Caco-2 (cell line): ENCODE results near the gene TMPRSS11F. TPM values are rescaled to one million over a fixed set of nuclear protein-coding genes. Genes with fewer than 3 reads are reported as not detected.

ENCODE experiments used
- BruUV-seq: library from RNA; stranded (reverse); fragments of 400-500 nt; replicated peaks from 2 replicates; lab custom pipeline; 2021; lab: Mats Ljungman, UMichigan
- CTCF ChIA-PET: fragments of 300-600 bp; sonication (Branson Sonifier 250); formaldehyde crosslinking; loops from one replicate; lab custom pipeline; 2022; ENCODE audit warnings: antibody characterized with exemption; lab: Charles Lee
- POLR2A ChIA-PET: fragments of 300-600 bp; sonication (Branson Sonifier 250); formaldehyde crosslinking; loops from one replicate; lab custom pipeline; 2022; ENCODE audit warnings: antibody characterized with exemption; lab: Charles Lee
- DNase-seq, 2 experiments: peaks; one replicate each; pipeline versions ENCODE4 v3.0.0 to v3.0.0-alpha.2; 2020 to 2022
- H3K27me3 ChIP-seq: replicated peaks from 2 replicates; pipeline ENCODE4 v1.6.0; 2011; ENCODE audit warnings: low read length; ENCODE audit not compliant: control insufficient read depth, insufficient read depth
- H3K36me3 ChIP-seq: 2 replicates; pipeline ENCODE4 v1.5.1; 2011; ENCODE audit warnings: low read length; ENCODE audit not compliant: control insufficient read depth, insufficient read depth
- H3K4me1 ChIP-seq: fragments of 250-450 bp; sonication (Bioruptor Pico); 2 replicates; pipeline ENCODE4 v1.5.1; 2020; ENCODE audit warnings: mild to moderate bottlenecking
- H3K4me3 ChIP-seq: 2 replicates; pipeline ENCODE4 v1.5.1; 2011; ENCODE audit warnings: low read depth, mild to moderate bottlenecking, control low read depth, low read length
- H3K9me3 ChIP-seq: fragments of 250-450 bp; sonication (Bioruptor Pico); 2 replicates; pipeline ENCODE4 v1.5.1; 2020; ENCODE audit warnings: mild to moderate bottlenecking, moderate library complexity
- H3K27ac Mint-ChIP-seq: one replicate; pipeline ENCODE4 v1.8.0; 2022; ENCODE audit warnings: mixed read lengths; ENCODE audit not compliant: unreplicated experiment
- H3K27me3 Mint-ChIP-seq: one replicate; pipeline ENCODE4 v1.8.0; 2022; ENCODE audit warnings: mixed read lengths; ENCODE audit not compliant: insufficient read depth, unreplicated experiment
- H3K36me3 Mint-ChIP-seq: one replicate; pipeline ENCODE4 v1.8.0; 2022; ENCODE audit warnings: mild to moderate bottlenecking, mixed read lengths; ENCODE audit not compliant: insufficient read depth, unreplicated experiment
- H3K4me1 Mint-ChIP-seq: one replicate; pipeline ENCODE4 v1.8.0; 2022; ENCODE audit warnings: low read depth, mixed read lengths; ENCODE audit not compliant: unreplicated experiment
- H3K4me3 Mint-ChIP-seq: one replicate; pipeline ENCODE4 v1.8.0; 2022; ENCODE audit warnings: mild to moderate bottlenecking, moderate library complexity, mixed read lengths; ENCODE audit not compliant: unreplicated experiment
- H3K9me3 Mint-ChIP-seq: one replicate; pipeline ENCODE4 v1.8.0; 2022; ENCODE audit warnings: mixed read lengths; ENCODE audit not compliant: unreplicated experiment
- CTCF ChIP-seq, 2 experiments: fragments of 200-600 bp in 1 of 2; IDR thresholded peaks; 1 replicate in 1 of 2; 2 replicates in 1 of 2; pipeline versions ENCODE4 v1.5.1 to v1.8.0; 2011 to 2022; ENCODE audit warnings: antibody characterized with exemption in 1 of 2, control low read depth in 1 of 2, inconsistent platforms in 1 of 2, low read depth in 1 of 2, low read length in 1 of 2, mild to moderate bottlenecking in 1 of 2, moderate library complexity in 1 of 2; ENCODE audit not compliant: insufficient read depth in 1 of 2, severe bottlenecking in 1 of 2, unreplicated experiment in 1 of 2
- intact Hi-C: fragments of 100-400 bp; cut with micrococcal nuclease; formaldehyde crosslinking; loops from one replicate; pipeline ENCODE4 v1.10.0; 2022; ENCODE audit not compliant: unreplicated experiment
- total RNA-seq: library from RNA; stranded (reverse); gene quantifications from 2 replicates; pipeline ENCODE4 v1.2.3, GENCODE V29; 2022

Gene TMPRSS11F
- total RNA-seq, 1 experiment from 2014 or later, result not detected

- intact Hi-C loops, result loop anchor here (1.0 to 5.0 kb wide), 2 partner anchors 89 to 99 kb away; no protein-coding TSS in a partner anchor
- BruUV-seq, result no TSS peak
- ChIA-PET POLR2A (no interaction called here), CTCF (interaction anchor here (0.6 to 1.5 kb wide), 3 partner anchors 16 to 100 kb away, joined by 3 to 4 read pairs (median 4); no protein-coding TSS in a partner anchor)
- Histone ChIP-seq H3K27me3 (no peaks in the 10 kb centered on the region), H3K4me1 (no peaks in the 10 kb centered on the region), H3K4me3 (no peak overlapping the region), H3K36me3 (no peaks in the 10 kb centered on the region), H3K9me3 (no peaks in the 10 kb centered on the region)
- Mint-ChIP-seq H3K4me3 (no peak overlapping the region), H3K9me3 (no peaks in the 10 kb centered on the region), H3K27ac (no peak overlapping the region), H3K4me1 (no peaks in the 10 kb centered on the region), H3K27me3 (peaks cover 3% of the 10 kb centered on the region), H3K36me3 (no peaks in the 10 kb centered on the region)
- peak in 1 of 2 experiments; percentile 18 for TF ChIP-seq CTCF (IDR thresholded peaks at IDR 0.05; ENCODE audit: insufficient read depth in 1 of 2, low read depth in 1 of 2, low read length in 1 of 2, severe bottlenecking in 1 of 2, unreplicated experiment in 1 of 2)
- DNase-seq, result peak in 1 of 2 experiments; percentile 5
Observed at GRCh38 chr4:68076194-68076593, 53.5 kb downstream of the TMPRSS11F start.

- Mint-ChIP-seq H3K9me3 (no peaks in the 10 kb centered on the region), H3K4me1 (no peaks in the 10 kb centered on the region), H3K27ac (no peak overlapping the region), H3K4me3 (no peak overlapping the region), H3K27me3 (peaks cover 7% of the 10 kb centered on the region), H3K36me3 (no peaks in the 10 kb centered on the region)
- no peak for TF ChIP-seq CTCF (IDR thresholded peaks at IDR 0.05; ENCODE audit: insufficient read depth in 1 of 2, low read depth in 1 of 2, low read length in 1 of 2, severe bottlenecking in 1 of 2, unreplicated experiment in 1 of 2)
- H3K36me3 ChIP-seq, result no peaks in the 10 kb centered on the region
- no TSS peak for BruUV-seq
- H3K9me3 ChIP-seq, result no peaks in the 10 kb centered on the region
- no peaks in the 10 kb centered on the region for H3K4me1 ChIP-seq
- POLR2A ChIA-PET, result no interaction called here
- no peak overlapping the region for H3K4me3 ChIP-seq
- intact Hi-C loops, result no loop called here
- CTCF ChIA-PET, result no interaction called here
- no peak for DNase-seq
- no peaks in the 10 kb centered on the region for H3K27me3 ChIP-seq
Observed at GRCh38 chr4:68074397-68074796, 55.3 kb downstream of the TMPRSS11F start.

GRCh38 chr4:68070302-68070701, 59.4 kb downstream of the TMPRSS11F start:
- Histone ChIP-seq H3K9me3 (no peaks in the 10 kb centered on the region), H3K36me3 (no peaks in the 10 kb centered on the region), H3K4me1 (no peaks in the 10 kb centered on the region), H3K27me3 (no peaks in the 10 kb centered on the region), H3K4me3 (no peak overlapping the region)
- Mint-ChIP-seq H3K4me3 (no peak overlapping the region), H3K4me1 (no peaks in the 10 kb centered on the region), H3K27me3 (peaks cover 9% of the 10 kb centered on the region), H3K27ac (no peak overlapping the region), H3K36me3 (no peaks in the 10 kb centered on the region), H3K9me3 (no peaks in the 10 kb centered on the region)
- no peak for DNase-seq
- intact Hi-C loops, result no loop called here
- no TSS peak for BruUV-seq
- no peak for TF ChIP-seq CTCF (IDR thresholded peaks at IDR 0.05; ENCODE audit: insufficient read depth in 1 of 2, low read depth in 1 of 2, low read length in 1 of 2, severe bottlenecking in 1 of 2, unreplicated experiment in 1 of 2)
- CTCF ChIA-PET, result no interaction called here
- POLR2A ChIA-PET, result no interaction called here
